Activated CD4-positive, alpha-beta T cell treated with anti-CD3 and anti-CD28 coated beads, Interleukin-2, amount 50 U/mL, for 24 hours (primary cell): ENCODE results near the gene ASPHD2.

Experiments
- DNase-seq, 2 donors: peaks; one replicate each; pipeline ENCODE4 v3.0.0-alpha.2; 2020; ENCODE audit warnings: low read depth in 1 of 2, low spot score in 1 of 2

Gene ASPHD2

GRCh38 chr22:26471522-26471921, 42.5 kb downstream of the ASPHD2 start:
- DNase-seq, result no peak

- DNase-seq, result no peak
These were observed 45.6 kb downstream of the ASPHD2 start for GRCh38 chr22:26474682-26475081.

- no peak for DNase-seq
These were observed 47.8 kb downstream of the ASPHD2 start for GRCh38 chr22:26476705-26477340.

DNA sequence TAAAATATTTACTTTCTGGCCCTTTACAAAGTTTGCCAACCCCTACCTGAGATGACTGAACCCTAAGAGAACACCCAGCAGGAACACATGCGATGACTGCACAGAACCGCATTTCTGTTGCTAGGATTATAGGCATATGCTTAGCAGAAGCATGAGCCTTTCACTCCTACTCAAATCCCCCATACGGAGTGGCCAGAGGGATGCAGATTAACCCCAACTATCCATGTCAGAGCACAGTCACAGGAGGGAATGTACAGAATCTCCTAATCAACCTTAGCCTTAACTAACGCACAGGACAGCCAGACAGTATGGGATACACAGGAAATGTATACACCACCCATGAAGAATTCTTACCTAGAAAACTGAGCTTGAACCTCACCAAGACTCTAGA, 48.3 kb downstream of the ASPHD2 start:
- DNase-seq, result no peak

- DNase-seq, result no peak
These were observed 50.2 kb downstream of the ASPHD2 start for GRCh38 chr22:26479043-26479791.

DNA sequence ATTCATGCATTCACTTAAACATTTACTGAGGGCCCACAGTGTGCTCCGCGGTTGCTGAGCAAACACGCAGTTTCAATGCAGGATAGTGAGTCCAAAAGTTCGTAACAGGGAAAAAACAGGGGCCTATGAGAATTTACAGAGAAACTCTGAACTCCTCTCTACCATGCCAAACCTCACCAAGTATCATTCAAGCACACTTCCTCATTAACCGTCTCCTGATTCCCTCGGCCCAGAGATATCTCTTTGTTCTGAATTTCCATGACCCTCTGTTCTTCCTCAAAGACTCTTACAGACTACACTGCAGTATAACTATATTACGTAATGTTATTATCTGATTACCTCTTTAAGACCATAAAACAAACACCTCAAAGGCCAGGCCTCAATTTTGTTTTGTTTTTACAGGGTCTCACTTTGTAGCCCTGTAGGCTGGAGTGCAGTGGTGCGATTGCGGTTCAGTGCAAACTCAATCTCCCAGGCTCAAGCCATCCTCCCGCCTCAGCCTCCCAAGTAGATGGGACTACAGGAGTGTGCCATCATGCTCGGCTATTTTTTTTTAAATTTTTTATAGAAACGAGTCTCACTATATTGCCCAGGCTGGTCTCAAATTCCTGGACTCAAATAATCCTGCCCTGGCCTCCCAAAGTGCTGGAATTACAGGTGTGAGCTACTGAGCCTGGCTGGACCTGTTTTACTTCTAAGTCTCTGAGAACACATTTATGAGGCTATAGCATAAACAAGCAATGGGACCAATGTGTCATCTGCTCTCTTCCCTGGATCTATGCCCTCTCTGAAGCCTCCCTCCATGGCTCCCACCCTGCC, 50.9 kb downstream of the ASPHD2 start:
- DNase-seq, result no peak

GRCh38 chr22:26480611-26480932, 51.5 kb downstream of the ASPHD2 start:
- no peak for DNase-seq

DNA sequence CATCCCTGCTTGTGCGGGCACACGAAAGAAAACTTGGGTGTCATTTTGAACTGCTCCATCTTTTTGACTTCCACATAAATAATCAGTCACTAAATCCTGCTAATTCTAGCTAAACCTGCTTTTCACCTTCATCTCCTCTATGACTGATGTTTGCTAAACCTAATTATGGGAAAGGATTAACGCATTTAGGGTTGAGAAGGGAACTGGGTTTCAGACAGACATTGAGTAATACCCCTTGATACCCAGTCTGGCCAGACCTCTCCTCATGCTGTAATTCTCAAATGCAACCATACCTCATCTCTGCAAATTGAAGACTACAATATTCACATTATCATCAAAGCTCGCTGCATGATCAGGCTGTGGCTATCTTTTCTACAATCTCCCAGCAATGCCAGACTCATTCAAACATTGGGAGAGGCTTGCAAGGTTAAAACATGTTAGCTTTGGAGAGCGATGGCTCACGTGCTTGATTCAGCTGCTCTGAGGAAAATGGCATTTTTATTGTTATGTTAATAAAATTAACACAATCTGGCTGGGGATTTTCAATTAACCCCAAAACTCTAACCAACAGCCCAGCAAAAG, 52.1 kb downstream of the ASPHD2 start:
- DNase-seq, result no peak

- DNase-seq, result no peak
These were observed 52.6 kb downstream of the ASPHD2 start for GRCh38 chr22:26481694-26482093.

DNA sequence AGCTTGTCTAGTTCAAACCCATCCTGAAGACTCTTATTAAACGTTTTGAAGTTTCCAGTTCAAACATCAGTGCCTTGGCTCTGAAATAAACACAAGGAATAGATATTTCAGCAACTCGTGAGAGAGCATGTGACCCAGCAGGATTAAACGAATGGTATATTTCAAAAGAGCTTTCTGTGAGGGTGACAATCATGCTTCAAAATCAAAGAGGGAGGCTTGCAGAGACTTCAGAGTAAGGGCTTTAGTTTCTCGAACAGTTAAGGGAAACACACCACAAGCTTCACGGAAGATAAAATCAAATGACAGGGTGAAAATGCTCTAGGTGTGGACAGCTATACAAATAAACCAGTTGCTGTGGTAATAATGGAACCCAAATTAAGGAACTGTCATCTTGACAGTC, 53.1 kb downstream of the ASPHD2 start:
- no peak for DNase-seq

GRCh38 chr22:26483043-26483438, 54.0 kb downstream of the ASPHD2 start:
- no peak for DNase-seq

DNA sequence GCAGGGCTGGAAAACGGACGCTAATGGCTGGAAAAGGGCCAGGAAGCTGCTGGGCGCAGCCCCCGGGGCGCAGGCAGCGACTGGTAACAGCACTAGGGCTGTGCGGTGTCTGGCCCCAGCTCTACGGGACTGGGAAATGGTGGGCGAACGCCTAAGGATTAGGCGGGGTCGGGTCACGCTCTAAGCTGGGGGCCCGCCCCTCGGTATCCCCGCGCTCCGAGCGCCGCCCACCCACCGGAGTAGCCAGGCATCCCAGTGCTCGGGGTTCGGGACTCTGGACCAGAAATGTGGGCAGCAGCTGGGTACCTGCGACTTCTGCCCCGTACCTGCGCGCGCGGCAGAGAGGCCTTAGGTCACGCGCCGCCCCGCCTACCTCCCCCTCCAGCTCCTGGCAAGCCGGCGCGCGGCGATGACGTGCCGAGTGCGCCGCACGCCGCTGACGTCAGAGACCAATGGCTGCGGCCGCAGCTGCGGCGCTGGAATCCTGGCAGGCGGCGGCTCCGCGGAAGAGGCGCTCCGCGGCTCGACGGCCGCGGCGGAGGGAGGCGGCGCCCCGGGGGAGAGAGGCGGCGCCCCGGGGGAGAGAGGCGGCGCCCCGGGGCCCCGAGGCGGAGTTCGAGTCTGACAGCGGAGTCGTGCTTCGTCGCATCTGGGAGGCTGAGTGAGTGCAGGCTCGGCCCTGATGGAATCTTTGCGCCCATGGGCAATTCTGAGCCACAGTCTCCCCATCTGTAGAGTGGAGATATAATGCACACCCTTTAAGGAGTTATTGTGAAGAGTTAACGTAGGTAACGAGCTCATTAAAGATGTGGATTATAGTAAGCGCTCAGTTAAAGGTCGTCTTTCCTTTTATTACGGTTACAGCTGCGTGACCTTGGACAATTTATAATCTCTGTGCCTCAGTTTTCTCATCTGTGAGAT, 54.6 kb downstream of the ASPHD2 start, which contains the start of the genes HPS4 and SRRD:
Gene HPS4, minus strand, starts transcription at position 345 of the 921 bp plus-strand sequence. CDS start 2,021 bp downstream, outside the sequence.
Gene SRRD, plus strand, starts transcription at position 439 of the 921 bp plus-strand sequence. Its CDS starts 14 bp downstream, at position 453.
- peak; percentile 84 to 88 for DNase-seq

- no peak for DNase-seq
These were observed 55.3 kb downstream of the ASPHD2 start for GRCh38 chr22:26484360-26484706.

DNA sequence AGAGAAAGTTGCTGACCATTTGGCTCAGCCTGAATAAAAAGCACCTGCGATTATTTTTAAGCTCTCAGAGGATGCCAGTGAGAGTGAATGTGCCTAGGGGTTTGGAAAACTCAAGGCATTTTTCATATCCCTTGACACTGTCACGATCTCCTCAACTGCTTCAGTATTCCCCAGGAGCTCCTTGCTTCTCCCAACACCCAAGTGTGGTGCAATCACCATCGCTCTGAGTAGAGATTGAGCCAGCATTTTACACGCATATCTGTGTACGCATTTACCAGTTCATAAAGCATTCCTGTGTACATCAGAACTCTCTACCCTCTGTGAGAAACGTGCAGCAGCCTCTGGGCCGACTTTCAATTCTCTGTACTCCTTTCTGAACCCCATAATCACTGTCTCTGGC, 56.0 kb downstream of the ASPHD2 start:
- no peak for DNase-seq

DNA sequence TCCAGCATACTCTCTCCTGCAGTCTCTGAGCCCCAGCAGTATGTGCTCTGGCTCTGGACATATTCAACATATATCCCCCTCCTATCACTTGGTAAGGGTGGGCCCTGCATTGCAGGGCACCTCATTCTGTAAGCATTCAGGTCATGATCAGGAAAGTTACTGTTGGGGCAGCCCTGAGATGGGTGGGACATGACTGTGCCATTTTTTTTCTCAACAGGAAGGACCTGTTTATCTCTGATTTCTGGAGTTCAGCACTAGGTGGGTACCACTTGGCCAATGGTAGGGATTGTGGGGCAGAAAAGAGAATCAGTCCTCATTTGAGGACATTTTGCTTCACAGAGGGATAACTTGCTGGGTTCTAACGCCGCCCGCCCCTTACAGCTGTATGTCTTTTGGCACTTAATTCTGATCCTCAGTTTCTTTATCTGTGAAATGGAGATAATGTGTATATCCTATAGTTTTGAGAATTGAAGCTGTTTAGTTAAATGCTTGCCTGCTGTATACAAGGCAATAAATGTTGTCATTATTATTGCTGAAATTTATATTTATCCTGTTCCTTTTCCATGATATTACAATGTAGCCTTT, 56.8 kb downstream of the ASPHD2 start:
- no peak for DNase-seq

DNA sequence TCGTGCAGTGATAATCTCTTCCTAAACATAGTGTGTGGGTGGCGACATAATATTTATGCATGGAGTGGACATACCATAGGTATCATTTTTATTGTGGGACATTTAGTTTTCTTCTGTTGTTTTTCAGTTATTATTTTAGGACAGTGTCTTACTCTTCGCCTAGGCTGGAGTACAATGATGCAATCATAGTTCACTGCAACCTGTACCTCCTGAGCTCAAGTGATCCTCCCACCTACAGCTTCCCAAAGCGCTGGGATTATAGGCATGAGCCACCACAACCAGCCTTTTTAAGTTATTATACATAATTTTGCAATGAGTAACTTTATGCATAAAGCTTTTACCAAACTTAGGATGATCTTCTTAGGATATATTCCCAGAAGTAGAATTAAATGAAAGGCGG, 57.3 kb downstream of the ASPHD2 start:
- DNase-seq, result no peak

DNA sequence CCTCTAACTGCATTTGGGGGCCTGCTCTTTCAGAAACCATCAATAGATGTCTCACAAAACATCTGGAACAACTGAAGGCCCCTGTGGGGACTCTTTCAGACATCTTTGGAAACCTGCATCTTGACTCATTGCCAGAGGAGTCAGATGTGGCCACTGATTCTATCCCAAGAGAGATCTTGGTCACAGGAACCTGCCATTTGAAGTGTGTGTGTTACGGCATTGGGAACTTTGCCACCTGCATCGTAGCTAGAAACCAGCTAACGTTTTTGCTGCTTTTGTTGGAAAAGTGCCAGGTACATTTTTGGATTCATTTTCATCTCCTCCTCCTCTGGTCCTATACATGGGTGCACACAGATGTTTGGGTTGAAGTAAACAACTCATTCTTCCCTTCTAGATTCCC, 58.9 kb downstream of the ASPHD2 start:
- no peak for DNase-seq

- DNase-seq, result no peak
These were observed 60.5 kb downstream of the ASPHD2 start for GRCh38 chr22:26489447-26490036.

DNA sequence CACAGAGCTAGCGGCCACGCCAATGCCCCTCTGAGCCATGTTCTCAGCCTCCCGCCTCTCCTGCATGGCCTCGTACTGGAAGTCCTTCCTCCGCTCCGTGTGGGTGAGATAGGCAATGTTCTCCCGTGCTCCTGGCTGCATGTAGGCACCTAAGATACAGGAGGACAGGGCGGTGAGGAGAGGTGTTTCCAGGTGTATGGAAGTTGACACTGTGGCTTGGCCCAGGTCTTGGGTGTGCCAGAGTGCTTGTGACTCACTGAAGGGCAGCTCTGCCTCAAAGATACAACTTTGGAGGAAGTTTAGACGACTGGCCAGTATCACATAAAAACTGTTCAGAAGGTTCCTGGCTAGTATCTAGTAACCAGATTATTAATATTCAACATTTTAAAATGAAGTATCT, 63.2 kb downstream of the ASPHD2 start:
- no peak for DNase-seq

GRCh38 chr22:26494506-26494905, 65.4 kb downstream of the ASPHD2 start:
- DNase-seq, result no peak
